Colonic mucosa (tissue), 4 donors: ENCODE data around the gene ST3GAL3. TPM values are rescaled to one million over a fixed set of nuclear protein-coding genes. Genes with fewer than 3 reads are reported as not detected.

ENCODE experiments used
- DNase-seq: peaks from one replicate; pipeline ENCODE4 v3.0.0-alpha.2; 2020
- H3K27ac ChIP-seq: fragments of 200-600 bp; one replicate; pipeline ENCODE4 v1.8.0; 2021
- H3K27me3 ChIP-seq: fragments of 200-600 bp; one replicate; pipeline ENCODE4 v1.8.0; 2021
- H3K36me3 ChIP-seq: fragments of 200-600 bp; one replicate; pipeline ENCODE4 v1.8.0; 2021
- H3K4me1 ChIP-seq: fragments of 200-600 bp; one replicate; pipeline ENCODE4 v1.8.0; 2021; ENCODE audit warnings: mild to moderate bottlenecking
- H3K4me3 ChIP-seq: fragments of 200-600 bp; one replicate; pipeline ENCODE4 v1.8.0; 2021
- H3K9ac ChIP-seq, 2 donors: one replicate each; pipeline ENCODE4 v1.7.0; 2013; ENCODE audit warnings: control low read depth in 2 of 2, low read depth in 2 of 2, low read length in 2 of 2
- H3K9me3 ChIP-seq: fragments of 200-600 bp; one replicate; pipeline ENCODE4 v1.8.0; 2021
- intact Hi-C: fragments of 100-400 bp; cut with DNase I; formaldehyde crosslinking; loops from one replicate; pipeline ENCODE4 v1.14.1; 2022
- total RNA-seq, 2 donors: library from RNA; stranded (reverse); fragmentation: NEBNext Ultra II Directional in 1 of 2; extraction: Animal tissue kit (Norgen Biotek cat#: 25700) in 1 of 2; gene quantifications; one replicate each; pipeline ENCODE4 v1.2.1, GENCODE V29; 2021
- TF ChIP-seq, protein P1 (sequence below): fragments of 200-600 bp; IDR thresholded peaks from one replicate; pipeline ENCODE4 v1.8.0; 2022; ENCODE audit warnings: antibody characterized with exemption, mild to moderate bottlenecking
- donor health status: healthy.
- donor health status: DM: no; HTN: no; CAD: no.
- donor health status: DM: no; HTN: no; CAD: no.

ST3GAL3 gene
- total RNA-seq, 2 donors from 2014 or later, result 5.1 to 6.0 TPM

DNA sequence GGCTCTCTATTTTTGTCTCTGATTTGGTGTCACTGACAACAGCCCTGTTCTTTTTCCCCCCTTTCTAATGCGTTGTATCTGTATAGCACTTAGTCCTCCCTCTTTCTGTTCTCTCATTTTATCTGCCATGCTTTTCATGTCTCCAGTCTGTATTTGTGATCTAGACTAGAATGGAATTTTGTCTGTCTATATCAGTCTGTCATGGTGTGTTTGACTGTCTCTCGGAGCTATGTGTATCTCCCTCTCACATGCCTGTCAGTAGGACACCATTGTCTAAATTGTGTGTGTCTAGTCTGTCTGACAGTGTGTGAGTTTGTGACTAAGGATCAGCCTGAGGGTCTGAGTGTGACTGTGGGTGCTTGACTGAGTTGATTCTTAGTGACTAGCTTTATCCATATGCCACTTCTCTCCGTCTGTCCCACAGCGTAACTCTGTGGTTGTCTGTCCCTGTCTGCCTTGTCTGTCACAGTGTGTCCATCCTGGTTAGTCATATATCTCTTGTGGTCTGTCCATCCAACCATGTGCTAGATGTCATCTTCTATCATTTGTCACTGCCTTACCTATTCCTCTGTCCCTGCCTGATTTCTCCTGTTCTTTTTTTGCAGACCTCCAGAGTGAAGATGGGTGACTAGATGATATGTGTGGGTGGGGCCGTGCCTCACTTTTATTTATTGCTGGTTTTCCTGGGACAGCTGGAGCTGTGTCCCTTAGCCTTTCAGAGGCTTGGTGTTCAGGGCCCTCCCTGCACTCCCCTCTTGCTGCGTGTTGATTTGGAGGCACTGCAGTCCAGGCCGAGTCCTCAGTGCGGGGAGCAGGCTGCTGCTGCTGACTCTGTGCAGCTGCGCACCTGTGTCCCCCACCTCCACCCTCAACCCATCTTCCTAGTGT lies 270.3 kb downstream of the ST3GAL3 start:
- no peak overlapping the region for H3K4me3 ChIP-seq
- H3K9me3 ChIP-seq, result no peaks in the 10 kb centered on the region
- no peak overlapping the region for H3K27ac ChIP-seq
- intact Hi-C loops, result no loop called here
- no peak for DNase-seq
- H3K4me1 ChIP-seq, result peaks cover 31% of the 10 kb centered on the region
- no peaks in the 10 kb centered on the region for H3K27me3 ChIP-seq
- TF ChIP-seq, protein P1, sequence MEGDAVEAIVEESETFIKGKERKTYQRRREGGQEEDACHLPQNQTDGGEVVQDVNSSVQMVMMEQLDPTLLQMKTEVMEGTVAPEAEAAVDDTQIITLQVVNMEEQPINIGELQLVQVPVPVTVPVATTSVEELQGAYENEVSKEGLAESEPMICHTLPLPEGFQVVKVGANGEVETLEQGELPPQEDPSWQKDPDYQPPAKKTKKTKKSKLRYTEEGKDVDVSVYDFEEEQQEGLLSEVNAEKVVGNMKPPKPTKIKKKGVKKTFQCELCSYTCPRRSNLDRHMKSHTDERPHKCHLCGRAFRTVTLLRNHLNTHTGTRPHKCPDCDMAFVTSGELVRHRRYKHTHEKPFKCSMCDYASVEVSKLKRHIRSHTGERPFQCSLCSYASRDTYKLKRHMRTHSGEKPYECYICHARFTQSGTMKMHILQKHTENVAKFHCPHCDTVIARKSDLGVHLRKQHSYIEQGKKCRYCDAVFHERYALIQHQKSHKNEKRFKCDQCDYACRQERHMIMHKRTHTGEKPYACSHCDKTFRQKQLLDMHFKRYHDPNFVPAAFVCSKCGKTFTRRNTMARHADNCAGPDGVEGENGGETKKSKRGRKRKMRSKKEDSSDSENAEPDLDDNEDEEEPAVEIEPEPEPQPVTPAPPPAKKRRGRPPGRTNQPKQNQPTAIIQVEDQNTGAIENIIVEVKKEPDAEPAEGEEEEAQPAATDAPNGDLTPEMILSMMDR, result no peak
- H3K36me3 ChIP-seq, result no peaks in the 10 kb centered on the region
- no peak overlapping the region for H3K9ac ChIP-seq

DNA sequence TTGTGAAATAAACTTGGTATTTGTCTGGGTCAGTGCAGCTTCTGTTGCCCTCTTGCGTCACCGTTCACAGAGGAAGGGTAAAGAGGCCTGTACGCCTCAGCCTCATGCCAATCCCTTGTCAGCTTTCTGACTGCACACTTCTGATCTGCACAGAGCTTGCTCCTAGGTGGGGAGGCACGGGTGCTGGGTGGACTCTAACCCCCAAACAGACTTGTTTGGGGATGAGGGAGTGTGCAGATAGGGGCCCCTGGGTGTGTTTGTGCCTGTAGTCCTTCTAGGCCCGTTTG lies 270.9 kb downstream of the ST3GAL3 start:
- intact Hi-C loops, result no loop called here
- Histone ChIP-seq H3K4me1 (peaks cover 31% of the 10 kb centered on the region), H3K27ac (no peak overlapping the region), H3K9ac (peak overlapping the region in 1 of 2 donors; percentile 76), H3K4me3 (no peak overlapping the region), H3K9me3 (no peaks in the 10 kb centered on the region), H3K36me3 (no peaks in the 10 kb centered on the region), H3K27me3 (no peaks in the 10 kb centered on the region)
- no peak for DNase-seq
- TF ChIP-seq, protein P1, result no peak

DNA sequence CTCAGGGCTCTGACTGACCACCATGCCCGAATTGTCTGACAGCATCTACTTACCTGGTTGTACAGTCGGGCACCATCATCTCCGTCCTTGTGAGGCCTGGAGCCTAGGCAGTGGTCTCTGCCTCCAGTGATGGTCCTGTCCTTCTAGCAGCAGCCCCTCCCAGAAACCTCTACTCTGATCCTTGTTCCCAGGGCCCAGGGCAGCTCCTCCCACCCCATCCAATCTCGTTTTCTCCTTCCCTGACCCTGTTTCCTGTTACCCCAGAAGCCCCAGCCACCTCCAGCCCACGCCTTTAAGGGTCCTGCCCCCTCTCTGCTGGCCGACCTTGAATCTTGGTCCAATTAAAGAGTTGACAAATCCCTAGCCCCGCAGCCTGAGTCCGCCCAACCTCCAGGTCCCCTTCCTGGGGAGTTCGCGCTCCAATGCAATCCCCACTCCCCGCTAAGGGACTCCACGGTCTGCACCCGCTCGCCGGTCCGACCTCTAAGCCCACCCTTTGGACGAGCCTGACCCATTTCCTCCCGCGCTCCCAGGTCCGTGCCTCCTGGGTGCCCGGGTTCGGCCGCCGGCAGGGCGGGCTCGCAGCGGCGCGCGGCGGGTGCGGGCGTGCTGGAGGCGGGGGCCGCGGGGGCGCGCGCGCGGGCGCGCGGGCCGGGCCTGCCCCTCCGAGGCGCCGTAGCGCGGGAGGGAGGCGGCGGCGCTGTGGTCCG lies 271.4 kb downstream of the ST3GAL3 start, which contains the start of gene B4GALT2:
Gene B4GALT2, plus strand, starts transcription at position 660 of the 710 bp plus-strand sequence. CDS start 1,951 bp downstream, outside the sequence.
- H3K4me3 ChIP-seq, result peak within 1 kb of the TSS; percentile 72
- peaks cover 31% of the 10 kb centered on the region for H3K4me1 ChIP-seq

DNA sequence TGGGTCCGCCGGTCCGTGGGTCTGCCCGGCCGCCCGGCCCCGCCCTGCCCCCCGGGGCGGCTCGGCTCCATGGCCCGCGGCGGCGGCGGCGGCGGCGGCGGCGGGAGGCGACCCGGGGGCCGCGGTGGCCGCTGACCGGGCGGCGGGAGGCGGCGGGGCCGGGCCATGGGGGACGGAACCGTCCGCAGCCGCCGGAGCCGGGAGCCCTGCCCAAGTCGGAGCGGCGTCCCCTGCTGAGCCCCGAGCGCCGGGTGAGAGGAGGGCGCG lies 271.9 kb downstream of the ST3GAL3 start:
- peak overlapping the region; percentile 53 for H3K27ac ChIP-seq
- TF ChIP-seq, protein P1, result no peak
- no peak for DNase-seq
- intact Hi-C loops, result no loop called here
- peak overlapping the region; percentile 72 for H3K4me3 ChIP-seq
- H3K9me3 ChIP-seq, result no peaks in the 10 kb centered on the region
- H3K27me3 ChIP-seq, result no peaks in the 10 kb centered on the region
- H3K36me3 ChIP-seq, result no peaks in the 10 kb centered on the region
- H3K4me1 ChIP-seq, result peaks cover 31% of the 10 kb centered on the region
- H3K9ac ChIP-seq, result peak overlapping the region in 1 of 2 donors; percentile 73

More for the DNA sequence above, 271.4 kb downstream of the ST3GAL3 start, which contains the start of gene B4GALT2:
- Histone ChIP-seq H3K36me3 (no peaks in the 10 kb centered on the region), H3K27ac (peak within 1 kb of the TSS; percentile 53), H3K27me3 (no peaks in the 10 kb centered on the region), H3K9me3 (no peaks in the 10 kb centered on the region), H3K9ac (peak within 1 kb of the TSS; percentile 76 to 87)
- peak; percentile 54 for DNase-seq
- intact Hi-C loops, result no loop called here
- TF ChIP-seq, protein P1, result no peak

DNA sequence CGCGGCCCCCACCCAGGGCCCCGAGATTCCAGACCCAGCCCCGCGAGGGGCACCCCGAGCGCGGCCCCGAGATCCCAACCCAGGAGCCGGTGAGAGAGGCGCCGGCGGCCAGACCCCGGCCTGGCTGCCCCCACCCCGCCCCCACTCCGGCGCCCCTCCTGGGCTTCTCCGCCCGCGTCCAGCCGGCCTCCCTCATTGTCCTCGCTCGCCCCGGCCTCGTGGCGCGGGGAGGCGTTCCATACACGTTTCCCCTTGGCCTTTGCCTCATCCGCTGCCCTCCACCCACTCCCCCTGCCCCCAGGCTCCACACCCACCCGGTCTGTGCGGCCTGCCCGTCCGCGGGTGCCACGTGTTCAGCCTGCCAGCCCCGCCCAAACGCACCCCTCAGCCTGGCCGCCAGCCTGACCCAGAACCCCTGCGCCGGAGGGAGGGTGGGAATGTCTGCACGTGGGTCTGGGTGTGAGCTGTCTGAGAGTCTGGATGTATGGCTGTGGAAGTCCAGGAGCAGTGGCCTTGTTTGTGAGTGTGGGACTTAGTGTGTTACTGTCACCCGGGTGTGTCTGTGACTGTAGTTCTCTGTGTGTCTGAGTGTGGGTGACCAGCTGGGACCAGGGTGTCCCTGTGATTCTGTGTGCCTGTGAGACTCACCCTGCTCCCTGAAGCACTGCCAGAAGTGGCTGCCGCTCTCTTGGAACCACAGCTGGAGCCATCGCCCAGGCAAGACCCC lies 272.4 kb downstream of the ST3GAL3 start:
- peaks cover 31% of the 10 kb centered on the region for H3K4me1 ChIP-seq
- DNase-seq, result peak; percentile 83
- no peaks in the 10 kb centered on the region for H3K27me3 ChIP-seq
- peak overlapping the region; percentile 72 for H3K4me3 ChIP-seq
- intact Hi-C loops, result no loop called here
- no peaks in the 10 kb centered on the region for H3K9me3 ChIP-seq
- TF ChIP-seq, protein P1, result no peak
- H3K9ac ChIP-seq, result peak overlapping the region; percentile 72 to 73
- H3K27ac ChIP-seq, result peak overlapping the region; percentile 53
- no peaks in the 10 kb centered on the region for H3K36me3 ChIP-seq
